Amniotic epithelial cell (primary cell): ENCODE results near the gene SPOCK1.

ENCODE experiments used
- DNase-seq: peaks from one replicate; pipeline ENCODE4 v3.0.0-alpha.2; 2010; ENCODE audit warnings: low read depth

The SPOCK1 gene

GRCh38 chr5:136926073-136926472 is 573.1 kb downstream of the SPOCK1 start:
- DNase-seq = no peak
